Measurements from ENCODE around the gene SMNDC1. TPM values are rescaled to one million over a fixed set of nuclear protein-coding genes. Genes with fewer than 3 reads are reported as not detected.
A peak's percentile ranks its signal among the peaks of the same experiment; 100 is the strongest.
"Not testable (repeated sequence)": the region's sequence is repeated elsewhere in the genome, so short reads cannot be mapped to it uniquely, and the experiment has no call there.

SMNDC1 gene
- polyA plus RNA-seq, 5 donors, result 39.6 to 51.2 (median 48.4) TPM

DNA sequence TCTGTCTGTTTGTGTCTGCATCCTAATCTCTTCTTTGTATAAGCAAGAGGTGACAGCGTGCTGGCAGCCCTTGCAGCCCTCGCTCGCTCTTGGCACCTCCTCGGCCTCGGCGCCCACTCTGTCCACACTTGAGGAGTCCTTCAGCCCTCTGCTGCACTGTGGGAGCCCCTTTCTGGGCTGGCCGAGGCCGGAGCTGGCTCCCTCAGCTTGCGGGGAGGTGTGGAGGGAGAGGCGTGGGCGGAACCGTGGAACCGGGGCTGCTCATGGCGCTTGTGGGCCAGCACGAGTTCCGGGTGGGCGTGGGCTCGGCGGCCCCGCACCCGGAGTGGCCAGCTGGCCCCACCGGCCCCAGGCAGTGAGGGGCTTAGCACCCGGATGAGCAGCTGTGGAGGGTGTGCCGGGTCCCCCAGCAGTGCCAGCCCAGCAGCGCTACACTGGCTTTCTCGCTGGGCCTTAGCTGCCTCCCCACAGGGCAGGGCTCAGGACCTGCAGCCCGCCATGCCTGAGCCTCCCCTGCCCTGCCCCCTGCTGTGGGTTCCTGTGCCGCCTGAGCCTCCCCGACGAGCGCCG is 26.6 kb upstream of the SMNDC1 start:
- DNase-seq, result not testable (repeated sequence)

DNA sequence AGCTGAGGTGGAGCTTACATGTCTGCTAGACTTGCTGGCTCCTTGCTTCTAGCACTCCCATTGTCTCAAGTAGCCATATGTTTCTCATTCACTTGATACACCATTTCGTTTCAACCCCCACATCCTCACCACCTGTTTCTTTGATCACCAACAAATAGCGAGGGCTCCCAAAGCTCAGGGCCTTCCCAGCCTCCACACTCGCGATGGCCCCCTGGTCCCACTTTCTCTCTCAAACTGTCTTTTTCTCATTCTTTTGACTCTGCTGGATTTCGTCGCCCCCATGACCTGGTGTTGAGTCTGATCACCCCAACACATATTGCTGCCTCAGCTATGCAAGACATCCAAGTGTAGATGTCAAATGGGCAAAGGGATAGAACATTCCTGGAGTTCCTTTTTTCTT is 26.0 kb upstream of the SMNDC1 start:
- no peak for DNase-seq

DNA sequence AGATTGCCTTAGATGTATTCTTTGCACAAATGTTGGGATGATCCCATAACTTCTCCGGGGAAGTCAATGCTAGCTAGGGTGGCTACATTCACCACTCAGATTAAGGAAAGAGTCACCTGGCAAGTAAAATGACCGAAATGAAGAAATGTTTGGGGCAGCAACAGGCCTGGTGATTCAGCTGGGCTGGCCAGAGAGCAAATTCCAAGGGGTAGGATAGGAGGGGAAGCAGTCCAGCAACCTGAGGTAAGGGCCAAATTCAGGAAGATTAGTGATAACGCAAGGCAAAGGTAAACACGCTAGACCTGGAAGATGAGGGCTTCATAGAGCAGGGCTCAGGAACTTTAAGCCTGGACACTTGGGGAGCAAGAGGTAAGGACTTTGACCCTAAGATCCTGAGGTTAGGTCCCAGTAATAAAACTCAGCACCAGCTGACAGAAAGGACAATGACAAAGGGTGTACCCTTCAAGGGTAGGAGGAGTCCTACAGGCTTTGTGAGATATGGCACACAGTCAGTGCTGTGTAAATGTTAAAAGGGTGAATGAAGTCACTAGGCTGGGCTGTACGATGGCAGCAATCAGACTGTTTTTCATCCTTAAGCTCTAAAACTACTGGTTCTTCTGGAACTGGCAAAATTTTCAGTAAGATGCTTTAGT is 22.7 kb upstream of the SMNDC1 start:
- DNase-seq, result no peak

DNA sequence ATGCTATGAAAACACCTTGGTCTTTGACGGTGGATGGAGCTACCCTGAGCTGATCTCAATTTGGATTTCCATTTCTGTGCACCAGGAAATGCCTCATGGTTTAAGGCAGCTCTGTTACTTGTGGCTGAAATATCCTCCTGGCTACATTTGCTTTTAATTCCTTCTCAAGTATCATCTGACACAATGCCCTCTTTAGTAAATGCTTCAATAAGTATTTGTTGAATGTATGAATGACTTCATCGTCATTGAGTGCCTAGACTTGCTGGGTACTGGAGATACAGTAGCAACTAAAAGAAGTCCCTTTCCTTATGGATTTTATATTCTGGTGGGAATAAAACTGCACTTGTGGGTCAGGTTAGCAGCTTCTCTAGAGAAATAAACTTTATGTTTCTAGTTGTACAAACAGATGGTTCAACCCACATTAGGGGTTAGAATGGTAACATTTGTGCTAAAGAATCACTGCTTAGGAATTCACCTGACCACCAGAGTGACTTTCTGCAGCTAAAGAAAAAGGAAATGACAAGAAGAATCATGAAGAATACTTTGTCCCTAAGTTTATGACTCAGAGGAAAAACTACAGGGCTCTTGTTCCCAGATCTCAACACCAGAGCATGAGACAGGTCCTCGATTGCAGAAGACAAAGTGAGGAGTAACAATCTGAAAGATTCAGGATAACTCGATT is 21.8 kb upstream of the SMNDC1 start:
- DNase-seq, result no peak

DNA sequence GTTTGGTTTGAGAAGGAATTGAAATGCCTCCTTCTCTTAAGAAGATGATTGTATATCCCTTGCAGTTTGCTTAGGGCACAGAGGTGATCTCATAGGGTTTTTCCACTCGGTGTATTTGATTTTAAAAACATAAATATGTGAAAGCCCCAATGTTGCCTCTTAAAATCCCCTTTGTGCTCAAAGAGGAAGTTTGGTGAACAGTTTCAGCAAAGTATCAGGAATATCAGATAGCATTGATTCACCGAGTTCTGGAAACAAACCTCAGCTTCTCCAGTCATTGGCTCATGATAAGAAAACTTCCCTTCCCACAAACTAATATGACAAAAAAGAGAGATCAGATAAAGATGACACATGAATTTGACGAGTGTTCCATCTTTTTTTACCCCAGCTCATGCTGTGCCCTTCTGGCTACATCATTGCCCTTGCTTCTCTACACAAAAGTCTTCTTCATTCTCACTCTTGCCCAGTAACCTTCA is 20.1 kb upstream of the SMNDC1 start:
- no peak for DNase-seq

DNA sequence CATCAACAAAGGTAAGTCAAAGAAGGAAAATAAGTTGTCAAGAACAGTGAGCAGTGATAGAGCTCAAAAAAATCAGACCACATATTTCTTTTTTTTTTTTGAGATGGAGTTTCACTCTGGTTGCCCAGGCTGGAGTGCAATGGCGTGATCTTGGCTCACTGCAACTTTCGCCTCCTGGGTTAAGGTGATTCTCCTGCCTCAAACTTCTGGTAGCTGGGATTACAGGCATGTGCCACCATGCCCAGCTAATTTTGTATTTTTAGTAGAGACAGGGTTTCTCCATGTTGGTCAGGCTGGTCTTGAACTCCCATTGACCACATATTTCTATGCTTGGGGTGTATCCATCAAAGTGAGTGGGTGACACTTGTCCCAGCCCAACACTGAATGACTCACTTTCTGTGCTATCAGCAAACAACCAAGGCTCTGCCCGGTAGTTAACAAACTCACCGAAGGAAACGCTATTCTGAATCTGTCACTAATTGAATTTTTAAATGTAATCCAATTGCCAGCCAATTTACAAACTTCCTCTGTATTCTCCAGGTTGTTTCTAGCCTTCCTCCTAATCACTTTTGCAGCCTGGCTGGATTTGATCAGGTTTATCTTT is 19.6 kb upstream of the SMNDC1 start:
- DNase-seq, result no peak

DNA sequence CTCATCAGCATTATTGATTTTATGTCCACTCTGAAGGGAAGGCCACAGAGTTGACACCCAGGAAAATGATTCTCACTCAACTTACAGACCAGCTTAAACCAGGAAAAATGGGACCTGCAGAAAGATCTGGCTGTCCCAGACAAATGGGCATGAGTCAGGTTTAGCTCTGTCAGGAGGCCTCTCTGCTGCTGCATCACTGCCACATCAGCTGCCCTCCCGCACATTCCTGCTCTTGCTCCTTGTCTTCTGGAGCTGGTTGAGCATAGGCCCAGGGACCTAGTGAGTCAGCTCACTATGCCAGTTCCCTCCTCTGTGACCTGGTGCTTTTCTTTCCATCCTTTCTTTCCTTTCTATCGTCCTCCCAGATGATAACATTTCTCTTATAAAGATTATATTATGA is 18.8 kb upstream of the SMNDC1 start:
- no peak for DNase-seq

DNA sequence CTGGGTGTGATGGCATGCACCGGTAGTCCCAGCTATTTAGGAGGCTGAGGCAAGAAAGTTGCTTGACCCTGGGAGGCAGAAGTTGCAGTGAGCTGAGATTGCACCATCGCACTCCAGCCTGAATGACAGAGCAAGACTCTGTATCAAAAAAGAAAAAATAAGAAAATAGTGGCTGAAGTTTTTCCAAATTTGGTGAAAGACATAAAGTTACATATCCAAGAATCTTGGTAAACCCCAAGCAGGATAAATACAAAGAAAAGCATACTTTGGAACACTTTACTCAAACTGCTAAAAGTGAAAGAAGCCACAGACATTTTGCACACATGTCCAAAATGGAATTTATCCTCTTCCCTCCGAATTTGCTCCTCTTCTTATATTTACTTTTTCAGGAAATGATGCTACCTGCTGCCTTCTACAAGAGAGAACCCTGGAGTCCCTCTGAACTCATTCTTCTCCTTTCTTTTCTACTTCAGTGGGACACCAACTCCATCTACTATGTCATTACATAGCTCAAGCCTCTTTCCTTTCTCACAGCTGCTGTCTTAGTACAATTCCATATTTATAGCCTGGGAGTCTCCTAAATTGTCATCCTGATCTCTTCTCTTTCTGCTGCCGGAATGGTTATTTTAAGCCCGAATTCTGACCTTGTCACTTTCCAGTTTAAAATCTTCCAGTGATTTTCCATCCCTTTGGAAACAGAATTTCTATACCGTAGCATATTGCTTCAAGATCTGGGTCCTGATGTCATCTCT is 17.3 kb upstream of the SMNDC1 start:
- DNase-seq, result no peak

DNA sequence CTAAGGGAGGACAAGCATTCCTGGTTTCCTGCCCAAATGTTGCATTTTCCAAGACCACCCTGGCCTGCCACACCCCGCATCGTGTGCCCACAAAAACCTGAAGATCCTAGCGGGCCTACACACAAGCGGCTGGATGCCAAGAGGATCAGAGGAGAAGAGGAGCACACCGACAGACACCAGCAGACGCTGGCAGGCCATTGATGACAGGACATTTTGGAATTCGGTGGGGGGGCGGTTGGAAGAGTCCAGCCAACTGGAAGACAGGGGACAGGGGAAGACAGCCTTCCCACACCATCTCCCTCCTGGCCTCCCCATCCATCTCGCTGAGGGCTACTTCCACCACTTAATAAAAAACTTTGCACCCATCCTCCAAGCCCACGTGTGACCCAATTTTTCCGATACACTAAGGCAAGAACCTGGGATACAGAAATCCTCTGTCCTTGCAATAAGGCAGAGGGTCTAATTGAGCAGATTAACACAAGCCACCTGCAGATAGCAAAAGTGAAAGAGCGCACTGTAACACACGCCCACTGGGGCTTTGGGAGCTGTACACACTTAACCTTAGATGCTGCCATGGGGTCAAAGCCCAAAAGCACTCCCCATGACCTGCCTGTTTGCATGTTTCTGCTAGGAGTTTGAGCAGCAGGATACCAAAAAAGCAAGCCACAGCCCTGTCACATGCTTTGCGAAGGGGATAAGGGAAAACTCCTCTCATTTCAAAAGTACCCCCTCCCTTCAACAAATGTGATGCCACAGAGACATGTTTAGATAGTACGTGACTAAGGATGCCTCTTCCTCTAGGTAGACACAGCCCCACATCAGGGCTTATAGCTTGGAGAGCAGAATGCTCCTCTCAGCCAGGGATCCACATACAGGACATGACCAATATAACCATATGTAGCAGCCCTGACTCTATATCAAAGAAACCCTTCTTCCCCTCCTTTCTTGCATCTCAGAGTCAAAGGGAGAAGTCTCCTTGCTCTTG is 13.4 kb upstream of the SMNDC1 start:
- no peak for DNase-seq

DNA sequence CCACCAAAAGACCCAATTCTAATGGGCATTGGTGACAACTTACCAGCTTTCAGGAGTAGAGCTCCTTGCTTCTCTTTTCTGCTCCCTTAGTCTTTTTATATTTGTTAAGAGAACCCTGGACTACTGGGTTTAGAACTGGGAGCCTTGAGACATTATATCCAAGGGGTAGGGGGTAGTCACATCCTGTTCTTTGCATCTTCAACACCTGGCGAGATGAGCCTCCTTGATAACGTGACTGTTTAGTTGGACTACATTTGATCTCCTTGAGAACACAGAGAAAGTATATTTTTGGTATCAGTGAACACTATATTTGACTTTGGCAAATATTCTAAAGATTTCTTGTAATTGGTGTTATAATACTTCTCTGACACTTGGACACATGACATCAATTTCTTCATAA is 9.0 kb upstream of the SMNDC1 start:
- no peak for DNase-seq

DNA sequence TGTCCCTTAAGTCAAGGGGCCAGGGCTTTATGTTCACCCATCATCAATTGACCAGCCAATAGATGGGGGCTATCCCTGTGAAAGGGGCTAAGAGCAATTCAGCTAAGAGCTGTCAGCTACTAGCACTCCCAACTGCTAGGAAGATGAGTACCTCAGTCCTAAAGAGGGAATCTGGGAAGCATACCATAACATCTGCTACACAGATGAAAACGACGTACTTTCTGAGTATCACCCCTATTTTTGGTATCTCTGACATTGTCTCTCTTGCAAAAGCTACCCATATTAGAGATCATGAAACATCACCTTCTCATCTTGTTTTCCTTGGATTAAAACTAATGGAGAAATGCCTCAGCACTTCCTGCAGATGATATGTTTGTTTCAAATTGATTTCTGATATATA is 7.5 kb upstream of the SMNDC1 start:
- DNase-seq, result no peak

DNA sequence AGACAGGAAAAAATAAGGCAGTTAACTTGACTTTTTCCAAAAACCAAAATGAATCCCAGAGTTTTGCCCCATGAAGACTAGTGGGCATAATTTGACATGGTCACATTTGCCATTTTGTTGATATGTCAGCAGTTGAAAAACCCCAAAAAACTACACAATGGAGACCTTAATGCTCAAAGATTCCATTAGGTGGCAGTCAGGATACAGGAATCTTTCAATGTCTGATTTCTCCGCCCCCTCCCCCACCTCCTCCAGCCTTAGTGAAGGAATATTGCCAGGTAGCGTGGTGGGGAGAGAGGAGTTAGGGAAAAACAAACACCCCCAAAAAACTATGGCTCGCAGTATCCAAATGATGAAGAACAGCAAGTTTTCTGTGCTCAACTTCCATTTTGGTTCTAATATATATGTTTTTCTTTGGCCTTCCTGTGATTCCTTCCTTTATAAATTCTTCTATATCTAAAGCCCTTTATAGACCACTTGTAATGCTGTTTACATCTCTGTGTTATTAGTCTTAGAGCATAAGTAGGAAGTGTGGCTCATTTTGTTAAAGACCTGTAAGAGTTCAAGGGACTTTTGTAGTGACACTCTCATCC is 6.7 kb upstream of the SMNDC1 start:
- DNase-seq, result peak in 1 of 2 donors; percentile 48

DNA sequence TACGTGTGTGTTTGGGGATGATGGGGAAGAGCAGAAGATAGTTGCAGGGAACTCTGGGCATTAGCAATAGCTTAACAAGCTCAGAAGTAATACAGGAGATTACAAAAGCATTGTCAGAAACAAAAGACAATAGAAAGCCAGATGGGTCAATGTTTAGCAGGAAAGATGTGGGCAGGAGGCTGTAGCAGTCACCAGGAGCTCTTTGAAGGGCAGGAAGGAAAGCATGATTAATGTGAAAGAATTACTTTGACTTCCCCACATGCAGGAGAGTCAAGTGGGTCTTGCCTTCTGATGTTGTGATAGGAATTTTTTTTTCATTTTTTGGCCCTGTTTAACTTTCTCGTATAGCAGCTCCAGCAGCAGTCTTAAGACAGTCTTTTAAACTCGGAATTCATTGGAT is 6.0 kb upstream of the SMNDC1 start:
- no peak for DNase-seq

DNA sequence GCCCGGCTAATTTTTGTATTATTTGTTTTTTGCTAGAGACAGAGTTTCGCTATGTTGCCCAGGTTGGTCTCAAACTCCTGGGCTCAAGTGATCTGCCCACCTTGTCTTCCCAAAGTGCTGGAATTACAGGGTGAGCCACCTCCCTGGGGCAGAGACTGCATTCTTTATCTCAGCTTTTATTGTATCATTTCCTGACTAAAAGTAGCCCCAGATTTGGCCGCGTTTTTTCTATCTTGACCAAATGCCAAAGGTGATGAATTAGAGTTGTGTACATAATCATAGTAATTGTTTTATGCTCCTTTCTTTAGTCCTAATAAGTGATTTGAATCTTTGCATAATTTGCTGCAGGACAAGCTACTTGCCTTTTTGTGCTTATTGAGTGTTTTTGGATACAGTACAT is 3.1 kb upstream of the SMNDC1 start:
- no peak for DNase-seq

DNA sequence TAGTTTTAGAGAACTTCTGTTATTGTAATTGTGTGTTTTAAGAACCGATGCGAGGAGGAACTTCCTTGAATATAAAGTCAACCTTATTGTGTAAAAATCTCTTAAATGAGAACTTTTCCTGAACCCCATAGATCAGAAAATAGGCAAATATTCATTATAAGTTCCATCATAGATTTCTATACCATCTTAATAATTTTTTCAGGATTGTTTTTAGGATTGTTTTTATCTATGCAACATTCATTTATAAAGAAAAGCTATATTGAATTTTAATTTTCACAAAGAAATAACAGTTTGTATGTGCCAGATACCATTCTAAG is 1.7 kb upstream of the SMNDC1 start:
- DNase-seq, result no peak

DNA sequence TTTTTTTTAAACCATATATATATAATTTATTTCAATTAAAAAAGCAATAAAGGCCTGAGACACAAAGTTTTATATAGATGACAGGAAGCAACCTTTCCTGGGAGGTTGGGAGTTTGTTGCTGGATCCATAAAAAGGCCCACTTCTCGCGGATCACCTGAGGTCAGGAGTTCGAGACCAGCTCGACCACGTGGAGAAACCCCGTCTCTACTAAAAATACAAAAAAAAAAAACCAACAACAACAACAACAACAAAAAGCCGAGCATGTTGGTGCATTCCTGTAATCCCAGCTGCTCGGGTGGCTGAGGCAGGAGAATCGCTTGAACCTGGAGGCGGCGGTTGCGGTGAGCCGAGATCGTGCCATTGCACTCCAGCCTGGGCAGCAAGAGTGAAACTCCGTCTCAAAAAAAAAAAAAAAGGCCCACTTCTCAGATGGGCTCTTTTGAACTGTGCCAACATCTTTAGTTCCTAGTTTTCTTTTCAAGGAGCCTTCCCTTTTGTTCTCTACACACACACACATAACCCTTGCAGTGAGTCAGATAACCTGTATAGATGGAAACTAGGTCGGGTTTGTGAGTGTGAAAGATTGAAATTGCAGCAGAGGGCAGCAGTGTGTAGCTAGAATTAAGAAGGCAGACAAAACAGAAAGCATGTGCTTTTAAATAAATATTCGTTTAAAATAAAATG is 1.2 kb upstream of the SMNDC1 start:
- DNase-seq, result peak; percentile 40 to 60

DNA sequence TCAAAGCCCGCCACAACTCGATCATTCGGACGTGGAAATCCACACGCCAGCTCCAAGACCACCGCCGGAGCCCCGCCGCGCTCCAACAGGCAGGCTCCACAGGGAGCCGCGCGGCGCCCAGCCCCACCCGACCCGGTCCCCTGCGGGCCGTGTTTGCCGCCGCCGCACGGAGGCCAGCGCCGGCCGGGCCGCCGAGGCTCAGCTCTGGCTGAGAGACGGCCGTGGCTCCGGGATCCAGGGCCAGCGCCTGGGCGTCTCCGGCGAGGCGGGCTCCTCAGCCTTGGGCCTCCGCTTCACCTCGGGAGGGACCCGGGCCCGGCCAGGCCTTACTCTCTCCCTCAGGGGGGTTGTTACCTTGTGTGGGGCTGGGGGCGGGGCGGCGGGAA is 333 bp downstream of the SMNDC1 start:
- no peak for DNase-seq

DNA sequence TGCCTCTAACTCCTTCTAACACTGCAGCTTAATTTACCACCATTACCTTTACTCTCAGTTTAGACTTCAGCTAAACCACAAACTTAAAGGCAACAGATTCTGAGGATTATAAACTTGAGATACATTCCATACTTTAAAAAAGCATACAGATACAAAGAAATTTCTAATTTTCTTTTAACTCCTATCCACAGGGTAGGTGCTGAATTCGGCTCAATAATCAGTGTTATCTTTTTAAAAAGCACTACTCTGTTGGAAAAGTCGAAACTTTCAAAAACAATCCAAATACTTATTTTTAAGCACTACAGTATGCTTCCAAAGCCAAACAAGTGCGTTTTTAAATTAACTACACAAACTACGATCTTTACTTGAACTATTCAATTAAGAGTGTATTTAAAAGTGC is 1.0 kb downstream of the SMNDC1 start:
- DNase-seq, result no peak

DNA sequence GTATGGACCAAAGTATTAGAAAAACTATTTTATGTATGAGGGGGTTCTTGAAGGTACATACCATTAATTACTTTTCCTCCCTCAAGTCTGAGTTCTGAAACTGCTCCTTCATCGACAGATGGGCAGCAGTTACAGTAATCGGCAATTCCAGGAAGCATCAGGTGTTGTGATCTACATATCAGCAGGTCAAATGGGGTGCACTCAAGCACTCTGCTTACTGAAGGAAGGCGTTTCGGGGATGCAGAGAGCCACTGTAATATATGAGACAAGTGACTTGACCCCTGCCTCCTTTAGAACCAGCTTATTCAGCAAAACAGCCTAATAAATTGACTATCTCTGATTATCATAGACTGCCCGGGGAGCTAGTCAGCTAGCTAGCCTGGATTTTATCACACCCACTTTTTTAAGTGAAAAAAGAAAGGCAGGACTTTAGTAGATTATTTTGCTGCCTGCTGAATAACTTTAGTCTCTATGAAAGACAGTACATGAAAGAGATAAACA is 4.2 kb downstream of the SMNDC1 start:
- no peak for DNase-seq

DNA sequence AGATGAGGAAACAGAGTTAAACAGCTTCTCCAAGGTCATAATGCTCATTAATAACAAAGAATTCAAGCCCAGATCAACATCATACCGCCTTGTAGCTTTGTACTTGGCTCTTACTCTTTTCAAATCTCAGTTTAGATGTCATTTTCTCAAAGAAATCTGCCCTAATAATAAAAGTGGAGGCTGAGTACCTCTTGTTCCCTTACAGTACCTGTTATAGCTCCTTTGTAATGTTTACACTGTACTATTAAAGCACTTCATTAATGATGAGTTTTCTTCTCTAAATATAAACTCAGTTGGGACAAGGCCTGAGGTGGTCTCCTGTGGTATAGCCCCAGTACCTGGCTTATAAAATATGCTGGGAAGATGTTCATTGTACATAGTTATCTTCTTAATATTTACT is 7.8 kb downstream of the SMNDC1 start:
- no peak for DNase-seq
